ENCODE results near the gene PRAC2. TPM values are rescaled to one million over a fixed set of nuclear protein-coding genes. Genes with fewer than 3 reads are reported as not detected.

PRAC2 gene
- total and polyA plus RNA-seq, 2 of the 13 experiments (the other 11 are each of a cell fraction or from before 2014, with no cell fraction given): not detected

DNA sequence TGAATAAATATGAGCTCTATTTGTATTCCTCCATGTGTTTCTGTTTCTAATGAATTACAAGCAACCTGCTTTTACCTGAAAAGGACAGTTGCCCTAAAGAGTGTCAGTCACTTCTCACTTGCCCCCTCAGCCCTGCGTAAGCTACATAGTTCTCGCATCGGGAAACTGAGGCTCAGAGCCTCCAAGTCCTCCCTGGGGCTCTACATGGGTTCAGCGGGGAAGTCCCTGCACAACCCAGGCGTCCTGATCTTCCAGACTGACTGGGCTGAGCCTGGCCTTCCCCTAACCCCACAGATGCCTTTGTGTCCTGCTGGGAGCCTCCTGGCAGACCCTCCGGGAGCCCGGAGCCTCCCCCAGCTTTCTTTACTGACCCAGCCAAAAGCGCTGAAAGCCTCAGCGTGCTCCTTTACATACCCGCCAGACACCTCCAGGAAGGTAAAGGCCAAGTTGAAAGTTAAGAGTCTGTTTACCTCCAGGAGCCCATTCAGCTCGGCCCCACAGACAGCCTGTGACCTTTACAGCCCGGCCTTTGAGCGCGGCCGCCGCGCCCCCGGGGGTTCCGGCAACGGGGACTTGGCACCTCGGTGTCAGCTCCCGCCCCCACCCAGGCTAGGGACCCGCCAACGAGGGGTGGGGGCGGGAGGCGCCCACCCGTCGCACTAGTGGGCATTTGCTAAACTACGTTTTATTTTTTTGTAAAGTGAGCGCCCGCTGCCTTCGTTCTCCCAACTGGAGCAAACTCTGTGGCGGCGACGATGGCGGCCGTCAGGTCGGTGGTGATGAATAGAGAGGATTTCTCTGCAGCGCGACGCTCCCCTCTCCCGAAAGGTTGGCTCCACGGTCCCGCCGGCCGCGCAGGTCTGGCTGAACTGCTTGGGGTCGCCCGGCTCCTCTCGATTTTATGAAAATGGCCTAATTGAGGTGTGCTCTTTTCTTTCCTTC is 10.0 kb downstream of the PRAC2 start (continued):
- TF ChIP-seq ZNF180 (CRISPR knock-in tag; IDR thresholded peaks at IDR 0.05; ENCODE audit: borderline replicate concordance, low read depth) (no peak), ZSCAN20 (CRISPR knock-in tag; IDR thresholded peaks at IDR 0.05; ENCODE audit: borderline replicate concordance) (no peak), TBP (CRISPR knock-in tag; IDR thresholded peaks at IDR 0.05) (no peak), ATRX (CRISPR knock-in tag; IDR thresholded peaks at IDR 0.05; ENCODE audit: borderline replicate concordance) (no peak), KMT2A (CRISPR knock-in tag; IDR thresholded peaks at IDR 0.05) (no peak), DPF2 (CRISPR knock-in tag; IDR thresholded peaks at IDR 0.05; ENCODE audit: borderline replicate concordance, low read depth) (no peak), U2AF1 (optimal IDR thresholded peaks at IDR 0.05; ENCODE audit: low read depth, low read length) (no peak), ZNF281 (CRISPR knock-in tag; IDR thresholded peaks at IDR 0.05; ENCODE audit: borderline replicate concordance) (no peak), ZNF256 (CRISPR knock-in tag; conservative IDR thresholded peaks at IDR 0.05) (no peak), SKI (IDR thresholded peaks at IDR 0.05; ENCODE audit: partially characterized antibody) (peak; percentile 95), ZKSCAN1 (IDR thresholded peaks at IDR 0.05; ENCODE audit: low read length) (no peak), ASH2L (IDR thresholded peaks at IDR 0.05; ENCODE audit: insufficient read length, low read depth, low read length) (no peak), PHF20 (CRISPR knock-in tag; IDR thresholded peaks at IDR 0.05) (no peak), LCORL (IDR thresholded peaks at IDR 0.05) (no peak), LCORL (CRISPR knock-in tag; IDR thresholded peaks at IDR 0.05) (0 out of 2 replicates have a peak, but pooled peaks have one; percentile 28), ETS1 (CRISPR knock-in tag; IDR thresholded peaks at IDR 0.05) (no peak), ZNF275 (CRISPR knock-in tag; IDR thresholded peaks at IDR 0.05; ENCODE audit: borderline replicate concordance) (no peak), KLF13 (CRISPR knock-in tag; IDR thresholded peaks at IDR 0.05) (no peak), NR2F6 (IDR thresholded peaks at IDR 0.05) (no peak), NR2F6 (CRISPR knock-in tag; IDR thresholded peaks at IDR 0.05) (peak; percentile 47)
- TF ChIP-seq, protein P1, sequence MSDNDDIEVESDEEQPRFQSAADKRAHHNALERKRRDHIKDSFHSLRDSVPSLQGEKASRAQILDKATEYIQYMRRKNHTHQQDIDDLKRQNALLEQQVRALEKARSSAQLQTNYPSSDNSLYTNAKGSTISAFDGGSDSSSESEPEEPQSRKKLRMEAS (IDR thresholded peaks at IDR 0.05): no peak
- TF ChIP-seq, protein P2, sequence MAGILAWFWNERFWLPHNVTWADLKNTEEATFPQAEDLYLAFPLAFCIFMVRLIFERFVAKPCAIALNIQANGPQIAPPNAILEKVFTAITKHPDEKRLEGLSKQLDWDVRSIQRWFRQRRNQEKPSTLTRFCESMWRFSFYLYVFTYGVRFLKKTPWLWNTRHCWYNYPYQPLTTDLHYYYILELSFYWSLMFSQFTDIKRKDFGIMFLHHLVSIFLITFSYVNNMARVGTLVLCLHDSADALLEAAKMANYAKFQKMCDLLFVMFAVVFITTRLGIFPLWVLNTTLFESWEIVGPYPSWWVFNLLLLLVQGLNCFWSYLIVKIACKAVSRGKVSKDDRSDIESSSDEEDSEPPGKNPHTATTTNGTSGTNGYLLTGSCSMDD (CRISPR knock-in tag; IDR thresholded peaks at IDR 0.05): no peak

Data from HepG2 (cell line).